Measurements from ENCODE around the gene RPL7A. TPM values are rescaled to one million over a fixed set of nuclear protein-coding genes. Genes with fewer than 3 reads are reported as not detected.
A peak's percentile ranks its signal among the peaks of the same experiment; 100 is the strongest.

The RPL7A gene
- total and polyA plus RNA-seq, 2 of the 13 experiments (the other 11 are each of a cell fraction or from before 2014, with no cell fraction given) = 2,401 to 2,938 TPM

DNA sequence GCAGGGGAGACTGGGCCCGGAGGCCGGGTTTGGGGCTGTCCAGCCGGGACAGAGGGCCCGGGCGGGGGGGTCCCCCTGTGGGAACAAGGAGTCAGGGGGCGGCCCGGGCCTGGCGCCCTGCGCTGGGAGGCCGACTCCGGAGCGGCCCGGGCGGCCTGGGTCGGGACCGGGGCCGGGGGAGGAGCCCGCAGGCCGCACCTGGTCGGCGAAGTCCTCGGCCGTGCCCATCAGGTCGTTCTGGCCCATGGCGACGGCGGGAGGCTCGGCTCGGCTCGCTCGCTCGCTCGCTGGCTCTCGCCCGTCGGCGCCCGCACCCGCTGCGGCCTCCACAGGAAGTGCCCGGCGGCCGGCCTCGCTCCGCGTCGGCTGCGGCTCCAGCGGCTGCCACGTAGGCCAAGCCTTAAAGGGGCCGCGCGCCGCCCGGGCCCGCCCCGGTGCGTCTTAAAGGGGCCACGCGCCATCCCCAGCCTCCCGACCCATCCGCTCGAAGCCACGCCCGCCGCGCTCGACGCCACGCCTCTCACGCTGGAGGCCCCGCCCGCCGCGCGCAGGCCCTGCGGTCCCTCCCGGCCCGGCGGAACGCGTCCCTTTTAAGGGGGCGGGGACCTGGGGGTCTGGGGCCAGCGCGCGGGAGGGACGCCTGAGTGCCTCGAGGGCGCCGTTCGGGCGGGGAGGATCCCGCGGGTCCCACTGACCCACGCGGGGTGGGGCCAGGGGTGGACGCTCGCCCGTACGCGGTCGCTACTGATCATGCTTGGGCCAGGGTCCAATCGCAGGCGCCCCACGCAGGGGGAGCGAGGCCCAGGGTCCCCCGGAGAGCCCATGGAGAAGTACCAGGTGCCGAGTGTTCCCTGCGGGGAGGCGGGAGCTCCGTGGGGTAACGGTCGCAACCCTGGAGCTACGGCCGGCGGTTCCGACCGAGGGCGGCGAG, 28.0 kb downstream of the RPL7A start, which contains the start of the genes STKLD1 and SURF4 (continued):
- TF ChIP-seq NFATC3 (CRISPR knock-in tag; IDR thresholded peaks at IDR 0.05) (0 out of 2 replicates have a peak, but pooled peaks have one; percentile 40), ZNF879 (CRISPR knock-in tag; IDR thresholded peaks at IDR 0.05) (0 out of 2 replicates have a peak, but pooled peaks have one; percentile 55), KDM2A (CRISPR knock-in tag; IDR thresholded peaks at IDR 0.05; ENCODE audit: borderline replicate concordance, low read depth) (0 out of 2 replicates have a peak, but pooled peaks have one; percentile 40), ZNF614 (CRISPR knock-in tag; IDR thresholded peaks at IDR 0.05; ENCODE audit: borderline replicate concordance) (no peak), EP300 (IDR thresholded peaks at IDR 0.05; ENCODE audit: low read depth in 2 of 2, low read length in 2 of 2) (no peak), EP300 (CRISPR knock-in tag; IDR thresholded peaks at IDR 0.05; ENCODE audit: borderline replicate concordance) (0 out of 2 replicates have a peak, but pooled peaks have one; percentile 10), ZNF7 (CRISPR knock-in tag; IDR thresholded peaks at IDR 0.05) (no peak), ONECUT2 (CRISPR knock-in tag; IDR thresholded peaks at IDR 0.05) (no peak), ZNF768 (CRISPR knock-in tag; IDR thresholded peaks at IDR 0.05) (peak; percentile 15; the same call in 1 of the 2 replicates), TBX2 (CRISPR knock-in tag; IDR thresholded peaks at IDR 0.05; ENCODE audit: borderline replicate concordance) (no peak; the same call in 1 of the 2 replicates), LCORL (IDR thresholded peaks at IDR 0.05) (no peak), LCORL (CRISPR knock-in tag; IDR thresholded peaks at IDR 0.05) (no peak), YY1 (IDR thresholded peaks at IDR 0.05; ENCODE audit: insufficient read depth, insufficient replicate concordance, low read depth, low read length) (peak; percentile 68), MTA1 (CRISPR knock-in tag; IDR thresholded peaks at IDR 0.05; ENCODE audit: borderline replicate concordance) (peak; percentile 82), GPN1 (CRISPR knock-in tag; IDR thresholded peaks at IDR 0.05; ENCODE audit: borderline replicate concordance) (no peak; the same call in 1 of the 2 replicates), ZBTB38 (CRISPR knock-in tag; IDR thresholded peaks at IDR 0.05) (peak; percentile 77), ZNF709 (CRISPR knock-in tag; IDR thresholded peaks at IDR 0.05) (0 out of 2 replicates have a peak, but pooled peaks have one; percentile 79), KDM4B (CRISPR knock-in tag; IDR thresholded peaks at IDR 0.05) (no peak), ZNF672 (CRISPR knock-in tag; IDR thresholded peaks at IDR 0.05) (no peak), TOPORS (CRISPR knock-in tag; IDR thresholded peaks at IDR 0.05) (no peak), RXRA (CRISPR knock-in tag; IDR thresholded peaks at IDR 0.05) (peak; percentile 59; the same call in 1 of the 2 replicates)
- TF ChIP-seq, protein P1, sequence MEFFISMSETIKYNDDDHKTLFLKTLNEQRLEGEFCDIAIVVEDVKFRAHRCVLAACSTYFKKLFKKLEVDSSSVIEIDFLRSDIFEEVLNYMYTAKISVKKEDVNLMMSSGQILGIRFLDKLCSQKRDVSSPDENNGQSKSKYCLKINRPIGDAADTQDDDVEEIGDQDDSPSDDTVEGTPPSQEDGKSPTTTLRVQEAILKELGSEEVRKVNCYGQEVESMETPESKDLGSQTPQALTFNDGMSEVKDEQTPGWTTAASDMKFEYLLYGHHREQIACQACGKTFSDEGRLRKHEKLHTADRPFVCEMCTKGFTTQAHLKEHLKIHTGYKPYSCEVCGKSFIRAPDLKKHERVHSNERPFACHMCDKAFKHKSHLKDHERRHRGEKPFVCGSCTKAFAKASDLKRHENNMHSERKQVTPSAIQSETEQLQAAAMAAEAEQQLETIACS (CRISPR knock-in tag; IDR thresholded peaks at IDR 0.05) = no peak
- TF ChIP-seq, protein P2, sequence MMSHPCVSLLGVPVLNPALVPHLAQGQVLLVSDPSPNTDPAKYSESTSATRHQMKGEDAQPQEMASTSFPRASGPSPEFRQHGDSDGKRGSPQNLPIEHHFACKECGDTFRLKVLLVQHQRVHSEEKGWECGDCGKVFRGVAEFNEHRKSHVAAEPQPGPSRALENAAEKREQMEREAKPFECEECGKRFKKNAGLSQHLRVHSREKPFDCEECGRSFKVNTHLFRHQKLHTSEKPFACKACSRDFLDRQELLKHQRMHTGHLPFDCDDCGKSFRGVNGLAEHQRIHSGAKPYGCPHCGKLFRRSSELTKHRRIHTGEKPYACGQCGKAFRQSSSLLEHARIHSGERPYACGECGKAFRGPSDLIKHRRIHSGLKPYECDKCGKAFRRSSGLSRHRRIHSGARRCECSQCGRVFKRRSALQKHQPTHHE (CRISPR knock-in tag; IDR thresholded peaks at IDR 0.05; ENCODE audit: borderline replicate concordance) = no peak
- TF ChIP-seq, protein P3, sequence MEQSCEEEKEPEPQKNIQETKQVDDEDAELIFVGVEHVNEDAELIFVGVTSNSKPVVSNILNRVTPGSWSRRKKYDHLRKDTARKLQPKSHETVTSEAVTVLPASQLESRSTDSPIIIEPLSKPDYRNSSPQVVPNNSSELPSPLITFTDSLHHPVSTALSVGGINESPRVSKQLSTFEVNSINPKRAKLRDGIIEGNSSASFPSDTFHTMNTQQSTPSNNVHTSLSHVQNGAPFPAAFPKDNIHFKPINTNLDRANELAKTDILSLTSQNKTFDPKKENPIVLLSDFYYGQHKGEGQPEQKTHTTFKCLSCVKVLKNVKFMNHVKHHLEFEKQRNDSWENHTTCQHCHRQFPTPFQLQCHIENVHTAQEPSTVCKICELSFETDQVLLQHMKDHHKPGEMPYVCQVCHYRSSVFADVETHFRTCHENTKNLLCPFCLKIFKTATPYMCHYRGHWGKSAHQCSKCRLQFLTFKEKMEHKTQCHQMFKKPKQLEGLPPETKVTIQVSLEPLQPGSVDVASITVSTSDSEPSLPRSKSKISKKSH (CRISPR knock-in tag; IDR thresholded peaks at IDR 0.05; ENCODE audit: borderline replicate concordance) = peak; percentile 56; the same call in 1 of the 2 replicates
- TF ChIP-seq, protein P4, sequence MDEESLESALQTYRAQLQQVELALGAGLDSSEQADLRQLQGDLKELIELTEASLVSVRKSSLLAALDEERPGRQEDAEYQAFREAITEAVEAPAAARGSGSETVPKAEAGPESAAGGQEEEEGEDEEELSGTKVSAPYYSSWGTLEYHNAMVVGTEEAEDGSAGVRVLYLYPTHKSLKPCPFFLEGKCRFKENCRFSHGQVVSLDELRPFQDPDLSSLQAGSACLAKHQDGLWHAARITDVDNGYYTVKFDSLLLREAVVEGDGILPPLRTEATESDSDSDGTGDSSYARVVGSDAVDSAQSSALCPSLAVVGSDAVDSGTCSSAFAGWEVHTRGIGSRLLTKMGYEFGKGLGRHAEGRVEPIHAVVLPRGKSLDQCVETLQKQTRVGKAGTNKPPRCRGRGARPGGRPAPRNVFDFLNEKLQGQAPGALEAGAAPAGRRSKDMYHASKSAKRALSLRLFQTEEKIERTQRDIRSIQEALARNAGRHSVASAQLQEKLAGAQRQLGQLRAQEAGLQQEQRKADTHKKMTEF (CRISPR knock-in tag; IDR thresholded peaks at IDR 0.05) = peak; percentile 78; the same call in 1 of the 2 replicates

Data from HepG2 (cell line).